NCI-H524 (cell line): ENCODE data around the gene ASXL3.

Experiments
- DNase-seq, 2 experiments: peaks; one replicate each; lab custom pipeline; 2025; lab: John Stamatoyannopoulos, UW

The ASXL3 gene

DNA sequence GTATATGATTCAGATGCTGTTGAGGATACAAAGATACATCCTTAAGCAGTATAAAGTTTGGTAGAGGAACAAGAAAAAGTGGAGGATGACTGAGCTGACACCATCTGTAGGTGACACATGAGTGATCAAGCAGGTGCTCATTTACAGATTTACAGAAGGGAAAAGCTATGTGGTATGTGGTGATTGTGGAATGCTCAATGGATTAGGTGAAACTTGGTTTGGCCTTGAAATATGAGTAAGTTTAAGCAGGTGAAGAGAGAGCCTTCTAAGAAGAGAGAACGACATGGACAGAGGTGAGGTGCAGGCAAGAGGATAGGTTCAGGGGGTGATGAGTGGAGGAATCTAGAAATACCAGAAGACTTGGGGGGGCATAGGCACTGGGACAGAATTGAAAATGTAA lies 5.9 kb downstream of the ASXL3 start:
- DNase-seq: no peak

DNA sequence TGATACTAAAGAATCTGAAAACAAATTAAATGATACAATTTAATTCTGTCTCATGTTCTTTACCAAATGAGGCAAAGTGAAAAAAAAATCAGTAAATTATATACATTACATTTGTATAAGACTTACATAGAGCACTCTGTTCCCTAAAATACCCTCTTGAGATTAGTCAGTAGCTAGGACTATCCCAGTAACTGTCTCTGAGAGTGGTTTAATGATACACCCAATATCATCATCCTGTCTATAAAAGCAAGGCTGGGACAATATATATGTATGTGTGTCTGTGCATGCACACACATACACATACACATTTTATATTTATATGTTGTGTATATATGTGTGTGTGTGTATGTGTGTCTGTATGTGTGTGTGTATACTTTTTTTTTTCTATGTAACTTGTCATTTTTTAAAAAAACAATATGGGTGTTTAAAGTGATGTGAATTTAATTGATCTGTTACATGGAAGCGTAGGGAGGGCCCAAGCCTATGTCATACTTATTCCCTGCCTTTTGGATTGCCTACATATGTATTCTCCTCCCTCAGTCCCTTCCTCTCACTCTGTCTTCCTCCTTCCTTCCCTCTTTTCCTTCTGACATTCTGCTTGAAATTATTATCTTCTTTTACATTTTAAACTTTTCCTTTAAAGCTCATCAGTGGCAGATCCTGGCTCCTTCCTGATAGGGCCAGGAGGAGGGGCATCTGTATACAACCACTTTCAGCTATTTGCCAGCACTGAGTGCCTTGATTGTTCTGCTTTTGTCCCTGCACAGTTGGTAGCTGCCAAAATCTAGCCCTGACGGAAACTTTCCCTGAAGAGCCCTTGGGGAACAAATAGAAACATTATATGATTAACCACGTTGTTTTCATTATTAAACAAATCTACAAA lies 6.8 kb downstream of the ASXL3 start:
- no peak for DNase-seq

DNA sequence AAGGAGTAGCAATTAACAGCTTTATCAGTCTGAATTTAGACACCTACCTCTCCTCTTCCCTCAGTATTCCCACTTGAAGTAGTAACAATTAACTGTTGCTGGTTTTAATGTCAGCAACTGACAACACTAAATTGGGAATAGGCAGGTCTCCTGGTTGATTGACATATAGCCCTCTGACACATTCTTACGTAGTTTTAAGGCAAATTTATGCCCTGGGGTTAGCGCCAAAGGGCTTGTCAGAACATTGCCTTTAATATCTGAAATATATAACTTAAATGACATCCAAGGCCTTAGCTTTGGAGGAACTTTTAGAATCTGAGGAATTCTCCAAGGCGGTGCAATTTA lies 7.4 kb downstream of the ASXL3 start:
- DNase-seq: no peak

DNA sequence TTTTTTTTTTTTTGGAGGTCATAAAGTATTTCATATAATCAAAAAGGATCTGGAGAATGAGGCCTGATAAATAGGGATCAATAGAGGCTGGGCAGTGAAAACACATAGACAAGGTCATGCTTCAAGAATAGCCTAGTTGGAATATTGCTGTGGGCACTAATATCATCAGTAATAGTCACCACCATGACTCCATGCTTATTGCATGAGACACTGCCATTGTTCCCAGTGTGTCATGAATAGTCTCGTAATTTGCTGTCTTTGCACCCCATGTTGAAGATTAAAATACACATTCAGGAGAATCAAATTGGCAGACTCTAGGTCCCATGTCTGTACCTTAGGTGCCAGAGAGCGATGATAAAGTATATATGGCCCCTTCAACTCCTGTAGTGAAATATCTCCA lies 10.3 kb downstream of the ASXL3 start:
- no peak for DNase-seq

DNA sequence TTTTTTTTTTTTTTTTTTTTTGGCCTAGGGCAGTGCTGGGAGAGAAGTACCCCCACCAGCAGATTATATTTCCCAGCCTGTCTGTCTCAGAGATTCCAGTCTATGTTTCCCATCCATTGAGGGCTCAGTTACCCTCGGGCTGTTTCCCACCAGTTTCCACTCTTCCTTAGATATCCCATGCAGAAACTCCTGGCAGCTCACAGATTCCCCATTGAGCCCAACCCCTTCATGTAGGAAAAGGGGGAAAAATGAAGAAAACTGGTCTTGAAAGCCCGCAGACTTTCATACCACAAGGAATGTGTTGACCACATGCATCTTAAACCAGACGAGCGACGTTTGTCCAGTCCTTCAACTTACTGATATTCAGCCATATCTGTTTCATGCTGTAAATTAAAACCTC lies 15.2 kb downstream of the ASXL3 start:
- DNase-seq: no peak

DNA sequence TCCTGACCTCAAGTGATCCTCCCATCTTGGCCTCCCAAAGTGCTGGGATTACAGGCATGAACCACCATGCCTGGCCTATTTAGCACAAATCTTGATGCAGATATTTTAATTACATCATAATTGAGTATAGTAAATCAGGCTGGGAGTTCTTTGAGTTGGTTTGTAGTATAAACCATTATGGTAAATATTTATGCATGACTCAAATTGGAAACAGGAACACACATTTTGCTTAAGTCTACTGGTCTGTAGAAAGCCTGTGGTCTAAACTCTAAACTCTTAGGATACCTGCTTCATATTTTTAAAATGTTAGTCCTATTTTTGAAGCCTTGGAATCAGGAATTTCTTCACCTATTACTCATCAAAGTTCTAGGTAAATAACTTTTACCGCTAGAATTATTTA lies 16.8 kb downstream of the ASXL3 start:
- DNase-seq: no peak

DNA sequence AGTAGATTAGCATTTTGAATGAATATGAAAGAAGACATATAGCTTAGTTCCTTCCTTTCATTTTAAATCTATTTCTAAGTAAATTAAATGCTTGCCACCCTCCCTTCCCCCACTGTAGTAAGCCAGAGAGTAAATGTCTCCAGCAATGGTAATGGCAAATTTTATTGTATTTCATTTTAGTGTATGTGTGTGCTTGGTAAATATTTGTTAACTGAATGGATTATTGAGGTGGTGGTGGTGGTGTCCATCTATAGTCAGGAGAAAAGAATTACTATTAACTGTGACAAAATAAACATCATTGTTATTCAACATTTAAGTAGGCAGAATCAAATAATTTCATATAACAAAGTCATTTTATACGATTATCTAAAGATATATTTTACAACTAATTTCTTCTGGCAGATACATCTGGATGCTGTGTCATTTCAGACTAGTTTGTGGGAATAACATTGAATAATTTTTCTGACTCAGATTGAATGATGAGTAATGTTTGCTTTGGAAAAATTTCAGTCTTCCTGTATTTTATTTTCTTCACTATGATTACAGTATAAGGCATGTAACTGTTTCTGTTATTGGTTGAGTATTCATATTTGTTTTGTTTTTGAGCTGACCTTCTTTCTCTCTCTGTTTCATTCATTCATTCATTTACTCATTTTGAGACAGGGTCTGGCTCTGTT lies 18.3 kb downstream of the ASXL3 start:
- no peak for DNase-seq

DNA sequence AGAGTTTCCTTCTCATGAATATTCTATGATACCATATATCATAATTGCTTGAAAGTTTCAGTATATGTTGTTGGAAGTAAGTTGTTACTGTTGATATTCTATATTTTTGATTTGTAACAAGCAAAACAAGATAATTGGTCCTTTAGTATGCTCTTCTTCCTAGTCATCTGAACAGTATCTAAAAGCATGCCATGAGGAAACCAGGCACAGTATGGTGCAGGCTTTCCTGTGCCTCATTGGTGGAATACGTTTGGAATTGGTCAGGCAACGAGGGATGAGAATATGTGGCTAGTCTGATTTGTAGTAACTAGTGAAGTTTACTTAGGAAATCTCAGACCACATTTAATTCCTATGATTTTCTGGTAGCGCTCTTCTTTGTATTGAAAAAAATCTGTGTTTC lies 22.8 kb downstream of the ASXL3 start:
- DNase-seq: no peak

DNA sequence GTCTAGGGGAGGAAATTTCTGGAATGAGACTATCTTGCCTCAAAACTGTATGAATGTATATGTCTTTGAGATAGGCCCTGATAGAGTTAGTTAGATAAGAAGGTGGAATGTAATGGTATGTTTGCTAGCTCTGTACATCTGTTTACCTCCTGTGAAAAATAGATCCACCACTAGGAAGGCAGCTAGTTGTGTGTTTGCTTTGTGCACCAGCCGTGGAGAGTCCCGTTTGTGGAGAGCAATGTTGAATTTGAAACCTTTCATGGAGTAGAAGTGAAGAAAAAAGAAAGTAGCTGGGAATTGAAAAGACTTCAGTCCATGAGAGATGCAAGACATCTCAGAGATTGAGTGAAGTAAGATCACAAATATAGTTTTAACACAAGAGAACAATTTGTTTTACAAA lies 25.4 kb downstream of the ASXL3 start:
- DNase-seq: no peak

DNA sequence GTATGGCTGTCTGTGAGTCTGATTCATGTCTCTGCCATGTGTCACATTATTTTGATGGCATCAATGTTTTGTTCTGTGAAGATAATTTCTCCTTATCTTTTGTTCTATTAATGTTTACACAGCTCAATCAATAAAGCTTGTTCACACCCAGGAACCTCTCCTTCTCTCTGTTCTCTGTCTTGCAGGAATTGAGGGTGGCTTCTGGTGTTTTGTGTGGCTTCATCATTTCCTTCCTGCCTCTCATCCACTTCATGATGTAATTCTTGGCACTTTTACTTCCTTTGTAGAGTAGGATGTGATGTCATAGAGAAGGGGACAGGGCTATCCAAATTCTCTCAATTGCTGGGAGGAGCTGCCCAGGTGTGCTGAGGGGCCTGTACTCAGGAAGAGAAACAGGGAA lies 27.2 kb downstream of the ASXL3 start:
- no peak for DNase-seq

DNA sequence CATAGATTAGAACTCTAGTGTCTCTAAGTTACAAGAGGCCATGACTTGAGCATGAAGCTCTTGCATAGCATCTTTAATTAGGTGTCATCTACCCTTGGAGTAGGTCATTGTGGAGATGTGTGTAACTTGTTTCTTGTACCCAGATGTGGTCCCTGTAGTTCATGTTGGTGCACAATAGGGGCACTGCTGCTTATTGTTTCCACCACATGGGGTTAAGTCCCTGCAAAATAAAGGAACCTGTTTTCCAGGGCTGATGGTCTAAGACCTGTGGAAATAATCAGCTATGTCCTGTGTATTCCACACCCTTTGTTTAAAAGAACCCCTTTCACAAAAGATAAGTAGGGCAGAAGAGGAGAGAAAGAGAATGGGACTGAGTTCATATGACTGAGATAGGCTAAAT lies 28.6 kb downstream of the ASXL3 start:
- peak in 1 of 2 experiments; percentile 4 for DNase-seq

DNA sequence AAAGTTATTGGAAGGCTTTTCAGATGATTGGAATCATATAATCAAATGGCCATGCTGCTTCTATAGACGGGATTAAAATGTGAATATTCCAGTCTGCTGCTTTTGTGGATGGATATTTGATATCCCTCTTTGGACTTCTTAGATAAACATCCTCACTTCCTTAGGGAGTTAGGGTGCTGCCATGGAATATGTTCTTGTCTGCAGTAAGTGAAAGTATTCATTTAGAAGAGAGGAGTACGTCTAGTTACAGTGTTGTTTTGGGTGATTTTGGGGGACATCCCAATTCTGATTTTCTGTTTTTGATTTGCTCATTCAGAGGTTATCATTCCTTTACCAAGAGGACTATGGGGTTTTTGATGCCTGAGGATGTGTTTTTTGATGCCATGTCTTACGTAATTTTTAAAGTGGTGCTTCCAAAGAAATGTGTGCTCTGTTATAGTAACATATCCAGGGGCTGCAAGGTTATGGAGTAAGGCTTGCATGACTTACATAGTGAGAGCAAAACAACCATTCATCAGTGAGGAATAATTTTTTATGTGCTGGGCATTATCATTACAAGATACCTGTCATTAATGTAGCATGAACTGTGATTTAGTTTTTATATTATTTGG lies 33.6 kb downstream of the ASXL3 start:
- DNase-seq: peak in 1 of 2 experiments; percentile 9

DNA sequence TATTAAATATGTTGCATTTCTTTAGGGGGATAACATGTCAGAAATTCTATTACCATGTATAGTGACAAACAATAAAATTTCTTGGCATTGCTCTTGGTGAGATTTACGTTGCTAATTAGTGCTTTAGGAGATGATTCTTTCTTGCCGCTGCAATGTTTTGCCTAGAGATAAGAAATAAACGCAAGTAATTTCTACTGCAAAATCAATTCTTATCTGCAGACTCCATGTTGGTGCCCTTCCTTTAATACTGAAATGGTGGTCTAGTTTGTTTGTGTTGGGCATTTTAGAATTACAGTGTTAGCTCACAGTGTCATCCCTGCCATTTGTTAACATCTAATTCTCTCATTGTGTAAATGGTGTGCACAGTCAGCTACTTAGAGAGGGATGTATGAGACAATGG lies 34.6 kb downstream of the ASXL3 start:
- no peak for DNase-seq

DNA sequence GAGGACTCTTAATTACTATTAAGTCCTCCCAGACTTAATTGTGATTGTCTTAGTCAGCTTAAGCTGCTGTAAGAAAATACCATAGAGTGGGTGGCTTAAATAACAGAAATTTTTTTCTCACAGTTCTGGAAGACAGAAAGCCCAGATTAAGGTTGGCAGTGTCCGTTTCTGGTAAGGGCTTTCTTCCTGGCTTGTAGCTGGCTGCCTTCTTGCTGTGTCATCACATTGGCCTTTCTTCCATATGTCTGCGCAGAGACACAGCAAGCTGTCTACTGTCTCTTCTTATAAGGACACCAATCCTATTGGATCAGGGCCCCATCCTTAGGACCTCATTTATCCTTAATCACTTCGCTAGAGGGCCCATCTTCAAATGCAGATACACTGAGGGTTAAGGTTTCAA lies 38.5 kb downstream of the ASXL3 start:
- no peak for DNase-seq

DNA sequence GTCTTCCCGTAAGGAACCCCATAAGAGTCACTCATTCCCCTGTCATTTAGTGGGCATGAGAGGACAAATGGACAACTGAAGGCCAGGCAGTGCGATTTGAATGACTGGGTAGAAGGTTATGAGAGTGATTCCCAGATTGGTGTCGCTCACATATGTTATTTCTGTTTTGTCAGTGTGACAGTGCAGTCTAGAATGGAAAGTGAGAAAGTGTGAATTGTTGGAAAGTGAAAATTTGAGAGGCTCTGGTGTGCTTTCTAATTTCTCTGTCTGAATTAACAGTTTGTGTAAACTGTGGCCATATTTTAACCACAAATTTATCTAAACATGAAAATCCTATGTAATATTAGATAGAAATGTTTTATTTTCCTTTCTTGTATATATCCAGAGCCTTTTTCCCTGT lies 49.1 kb downstream of the ASXL3 start:
- no peak for DNase-seq

DNA sequence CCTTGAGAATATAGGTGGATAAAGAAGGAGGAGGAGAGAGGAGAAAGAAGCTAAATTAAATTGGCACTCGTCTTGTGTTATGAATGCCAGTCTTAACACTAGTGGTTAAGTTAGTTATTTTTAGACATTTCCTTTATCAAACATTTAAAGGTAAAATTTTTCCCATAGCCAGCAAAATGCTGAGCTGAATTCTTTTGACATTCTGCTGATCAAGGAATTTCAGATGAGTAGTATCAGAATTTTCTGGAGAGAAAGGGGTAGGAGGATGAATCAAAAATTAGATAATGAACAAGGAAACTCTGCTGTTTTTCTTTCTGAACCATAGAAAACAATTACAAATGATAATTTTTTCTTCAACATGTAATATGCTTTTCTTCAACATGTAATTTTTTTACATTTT lies 52.5 kb downstream of the ASXL3 start:
- DNase-seq: no peak

DNA sequence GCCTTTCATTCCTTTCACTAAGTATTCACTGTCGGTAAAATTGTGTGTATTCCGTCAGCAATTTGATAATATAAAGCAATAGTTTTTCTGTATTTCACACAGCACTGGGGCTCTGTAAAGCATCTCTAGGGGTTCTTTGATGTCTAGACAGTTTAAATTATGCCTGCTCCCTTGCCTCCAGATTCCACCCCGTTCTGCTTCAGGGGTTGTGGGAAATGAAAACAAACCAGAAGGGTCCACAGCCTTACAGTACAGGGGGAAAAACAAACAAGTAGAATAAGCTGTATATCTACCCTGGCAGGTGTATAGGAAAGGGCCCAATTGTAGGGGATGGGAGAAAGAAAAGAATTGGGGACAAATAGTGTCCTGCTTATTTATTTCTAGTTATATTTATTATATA lies 63.1 kb downstream of the ASXL3 start:
- DNase-seq: no peak

DNA sequence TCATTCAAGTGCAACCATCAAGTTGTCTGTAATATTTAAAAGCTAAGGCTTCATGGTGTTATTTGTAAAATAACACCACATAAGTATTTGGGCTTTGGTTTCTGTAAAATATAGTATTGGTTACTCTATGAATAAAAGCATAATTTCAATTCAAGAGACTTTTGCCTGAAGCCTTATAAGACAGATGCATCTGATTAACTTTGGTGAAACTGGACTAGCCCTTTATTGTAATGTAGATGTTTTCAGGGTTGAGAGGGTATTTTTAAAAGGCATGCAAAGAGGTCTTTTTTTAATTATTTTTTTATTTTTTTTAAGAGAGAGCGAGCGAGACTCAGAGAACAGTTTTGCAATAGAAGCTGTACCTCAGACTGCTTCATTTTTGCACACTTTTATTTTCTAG lies 66.5 kb downstream of the ASXL3 start:
- DNase-seq: no peak

DNA sequence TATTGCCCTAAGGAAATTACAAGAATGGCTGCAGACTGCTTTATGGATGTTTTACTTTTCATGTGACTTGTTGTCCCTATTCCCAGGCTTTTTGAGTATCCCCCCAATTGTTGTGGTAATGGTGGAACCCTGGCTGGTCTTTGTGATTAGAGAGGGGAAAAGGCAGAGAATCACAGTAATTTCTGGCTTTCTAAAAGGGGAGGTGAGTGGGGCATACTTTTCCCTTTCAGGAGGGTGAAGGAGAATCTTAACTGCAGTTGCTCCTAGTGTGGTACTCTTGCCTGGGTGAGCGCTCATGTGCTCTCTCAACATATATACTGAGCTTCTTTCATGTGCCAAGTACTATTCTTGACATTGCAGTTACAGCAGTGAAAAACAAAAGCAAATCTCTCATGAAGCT lies 69.3 kb downstream of the ASXL3 start:
- no peak for DNase-seq

DNA sequence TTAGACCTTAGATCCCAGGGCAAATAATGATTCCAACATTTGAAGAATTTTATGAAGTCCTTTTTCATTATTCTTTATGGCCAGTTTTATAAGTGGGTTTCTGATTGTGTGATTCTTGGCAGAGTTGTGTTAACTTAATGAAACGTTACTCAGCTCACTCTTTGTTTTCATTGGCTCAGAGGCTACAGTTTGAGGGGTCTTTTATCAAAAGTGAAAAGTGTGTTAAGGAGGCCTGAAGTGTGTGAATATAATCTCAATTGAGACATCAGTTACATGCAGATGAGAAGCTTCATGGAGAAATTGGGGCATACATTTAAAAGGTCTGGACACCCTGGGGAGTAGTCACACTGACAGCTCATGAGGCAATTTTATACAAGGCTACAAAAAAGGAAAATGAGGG lies 74.6 kb downstream of the ASXL3 start:
- DNase-seq: no peak

DNA sequence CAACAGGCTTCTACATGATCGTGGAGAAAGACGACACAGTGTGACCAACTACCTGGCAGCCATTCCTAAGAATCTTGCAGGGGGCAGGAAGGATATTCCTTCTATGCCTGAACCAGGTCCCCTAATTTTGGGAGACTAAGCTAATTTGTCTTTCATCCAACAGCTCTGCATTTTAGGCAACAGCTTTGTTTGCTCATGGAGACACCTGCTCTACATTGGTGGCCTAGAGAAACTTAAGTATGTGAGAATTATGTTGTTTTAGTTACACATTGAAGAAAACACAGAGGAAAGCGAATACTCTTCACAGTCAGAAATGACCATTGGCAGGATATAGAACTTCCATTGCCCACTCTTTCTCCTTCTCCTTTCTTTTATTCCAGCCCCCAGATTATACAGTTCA lies 75.2 kb downstream of the ASXL3 start:
- peak in 1 of 2 experiments; percentile 6 for DNase-seq

DNA sequence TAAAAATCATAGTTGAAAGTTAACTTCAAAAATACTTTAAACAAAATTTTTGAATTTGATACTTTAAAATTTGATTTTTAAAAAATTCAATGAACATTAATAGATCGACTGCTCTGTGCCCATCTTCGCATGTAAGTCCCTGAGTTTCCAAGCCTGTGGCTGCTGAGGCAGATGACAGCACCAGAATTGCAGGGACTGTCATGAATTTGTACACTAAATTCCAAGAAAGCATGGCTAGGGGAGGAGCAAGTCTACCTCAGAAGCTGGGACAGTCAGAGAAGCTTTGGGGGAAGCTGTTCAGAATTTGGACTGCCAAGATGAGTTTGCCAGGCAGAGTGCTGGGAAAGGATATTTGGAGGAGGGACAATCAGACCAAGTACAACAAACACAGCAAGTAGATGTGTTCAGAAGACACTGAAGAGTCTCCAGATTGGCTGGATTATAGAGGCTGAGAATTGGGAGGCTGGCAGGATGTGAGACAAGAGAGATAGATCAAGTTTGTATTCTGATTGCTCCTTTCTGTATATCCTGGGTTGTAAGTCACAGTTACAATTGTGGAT lies 79.0 kb downstream of the ASXL3 start:
- DNase-seq: peak in 1 of 2 experiments; percentile 11

DNA sequence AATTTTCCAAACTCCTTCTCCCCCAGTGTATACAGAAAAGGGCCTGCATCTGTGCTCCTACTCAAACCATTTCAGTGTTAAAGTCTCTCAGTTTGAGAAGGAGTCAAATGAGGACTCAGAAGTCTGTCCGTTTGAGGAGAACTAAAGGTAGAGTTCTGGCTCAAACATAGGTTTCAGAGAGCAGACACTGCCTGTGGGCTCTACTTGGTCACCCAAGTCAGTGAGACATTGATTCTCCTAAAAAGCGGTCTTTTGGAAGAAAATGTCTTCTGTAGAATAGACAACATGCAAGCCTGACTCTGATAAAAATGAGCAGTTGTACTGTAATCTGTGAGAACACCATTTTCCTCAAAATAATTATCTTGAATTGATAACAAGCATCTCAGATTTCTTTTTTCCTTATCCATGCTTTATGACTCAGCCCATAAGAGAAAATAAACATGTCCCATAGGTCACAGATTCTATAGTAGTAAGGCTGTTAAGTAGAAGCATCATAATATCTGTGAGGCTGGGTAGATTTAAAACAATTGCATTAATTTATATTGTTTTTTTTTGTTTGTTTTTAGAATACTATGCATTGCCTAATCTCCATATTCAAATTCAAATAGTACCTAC lies 82.8 kb downstream of the ASXL3 start:
- DNase-seq: no peak
